Measurements from ENCODE around the gene ZNF808.
A peak's percentile ranks its signal among the peaks of the same experiment; 100 is the strongest.
"Not testable (repeated sequence)": the region's sequence is repeated elsewhere in the genome, so short reads cannot be mapped to it uniquely, and the experiment has no call there.

Gene ZNF808

DNA sequence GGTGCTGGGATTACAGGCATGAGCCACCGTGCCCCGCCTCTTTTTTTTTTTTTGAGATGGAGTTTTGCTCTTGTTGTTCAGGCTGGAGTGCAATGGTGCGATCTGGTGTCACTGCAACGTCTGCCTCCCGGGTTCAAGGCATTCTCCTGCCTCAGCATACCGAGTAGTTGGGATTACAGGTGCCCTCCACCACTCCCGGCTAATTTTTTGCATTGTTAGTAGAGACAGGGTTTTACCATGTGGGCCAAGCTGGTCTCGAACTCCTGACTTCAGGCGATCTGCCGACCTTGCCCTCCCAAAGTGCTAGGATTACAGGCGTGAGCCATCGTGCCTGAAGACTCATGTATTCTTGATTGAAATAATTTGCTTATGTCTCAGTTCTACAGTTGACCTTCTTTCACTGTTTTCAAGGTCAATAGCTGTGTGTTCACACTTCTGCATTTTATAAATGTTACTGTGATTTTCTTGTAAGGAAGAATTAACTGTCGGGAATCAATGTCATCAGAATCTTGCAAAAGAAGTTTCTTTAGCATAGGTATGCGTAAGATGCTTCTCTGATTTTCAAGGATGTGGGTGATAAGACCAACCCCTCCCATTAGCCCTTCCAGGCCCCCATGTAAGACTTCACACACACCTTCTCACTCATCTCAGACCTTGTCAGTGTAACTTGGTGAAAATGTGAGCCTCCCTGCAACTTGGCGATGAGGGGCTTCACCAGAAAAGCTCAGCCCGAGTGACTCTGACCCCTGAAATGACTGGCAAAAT lies 29.9 kb downstream of the ZNF808 start:
- TF ChIP-seq GATA1 (IDR thresholded peaks at IDR 0.05; ENCODE audit: low read depth, low read length) = no peak
- no peak for TF ChIP-seq POLR2A (IDR thresholded peaks at IDR 0.05; ENCODE audit: low read length)
- no peak for DNase-seq

DNA sequence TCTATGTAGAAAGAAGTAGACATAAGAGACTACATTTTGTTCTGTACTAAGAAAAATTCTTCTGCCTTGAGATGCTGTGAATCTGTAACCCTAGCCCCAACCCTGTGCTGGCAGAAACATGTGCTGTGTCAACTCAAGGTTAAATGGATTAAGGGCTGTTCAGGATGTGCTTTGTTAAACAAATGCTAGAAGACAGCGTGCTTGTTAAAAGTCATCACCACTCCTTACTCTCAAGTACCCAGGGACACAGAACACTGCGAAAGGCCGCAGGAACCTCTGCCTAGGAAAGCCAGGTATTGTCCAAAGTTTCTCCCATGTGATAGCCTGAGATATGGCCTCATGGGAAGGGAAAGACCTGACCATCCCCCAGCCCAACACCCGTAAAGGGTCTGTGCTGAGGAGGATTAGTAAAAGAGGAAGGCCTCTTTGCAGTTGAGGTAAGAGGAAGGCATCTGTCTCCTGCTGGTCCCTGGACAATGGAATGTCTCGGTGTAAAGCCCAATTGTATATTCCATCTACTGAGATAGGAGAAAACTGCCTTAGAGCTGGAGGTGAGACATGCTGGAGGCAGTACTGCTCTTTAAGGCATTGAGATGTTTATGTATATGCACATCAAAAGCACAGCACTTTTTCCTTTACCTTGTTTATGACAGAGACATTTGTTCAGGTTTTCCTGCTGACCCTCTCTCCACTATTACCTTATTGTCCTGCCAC lies 31.4 kb downstream of the ZNF808 start:
- DNase-seq = not testable (repeated sequence)

DNA sequence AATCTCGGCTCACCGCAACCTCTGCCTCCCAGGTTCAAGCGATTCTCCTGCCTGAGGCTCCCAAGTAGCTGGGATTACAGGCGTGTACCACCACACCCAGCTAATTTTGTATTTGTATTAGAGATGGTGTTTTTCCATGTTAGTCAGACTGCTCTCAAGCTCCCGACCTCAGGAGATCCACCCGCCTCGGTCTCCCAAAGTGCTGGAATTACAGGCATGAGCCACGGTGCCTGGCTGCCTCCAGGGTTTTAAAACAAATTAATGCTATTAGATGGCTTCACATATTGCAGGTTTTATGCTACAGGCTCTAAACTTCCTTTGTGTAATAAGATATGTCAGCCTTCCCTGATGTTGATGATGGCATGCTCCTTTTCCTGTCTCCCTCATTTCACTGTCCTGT lies 34.1 kb downstream of the ZNF808 start:
- not testable (repeated sequence) for DNase-seq

DNA sequence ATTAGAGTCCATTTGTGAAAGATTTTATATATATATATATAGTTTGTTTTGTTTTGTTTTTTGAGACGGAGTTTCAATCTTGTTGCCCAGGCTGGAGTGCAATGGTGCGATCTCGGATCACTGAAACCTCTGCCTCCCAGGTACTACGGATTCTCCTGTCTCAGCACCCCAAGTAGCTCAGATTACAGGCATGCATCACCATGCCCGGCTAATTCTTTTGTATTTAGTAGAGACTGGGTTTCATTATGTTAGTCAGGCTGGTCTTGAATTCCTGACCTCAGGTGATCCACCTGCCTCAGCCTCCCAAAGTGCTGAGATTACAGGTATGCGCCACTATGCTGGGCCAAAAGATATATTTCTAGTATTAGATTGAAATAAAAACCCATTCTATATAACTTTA lies 38.7 kb downstream of the ZNF808 start:
- no peak for DNase-seq
- no peak for TF ChIP-seq GATA1 (IDR thresholded peaks at IDR 0.05; ENCODE audit: low read depth, low read length)
- TF ChIP-seq POLR2A (IDR thresholded peaks at IDR 0.05; ENCODE audit: low read length) = no peak

DNA sequence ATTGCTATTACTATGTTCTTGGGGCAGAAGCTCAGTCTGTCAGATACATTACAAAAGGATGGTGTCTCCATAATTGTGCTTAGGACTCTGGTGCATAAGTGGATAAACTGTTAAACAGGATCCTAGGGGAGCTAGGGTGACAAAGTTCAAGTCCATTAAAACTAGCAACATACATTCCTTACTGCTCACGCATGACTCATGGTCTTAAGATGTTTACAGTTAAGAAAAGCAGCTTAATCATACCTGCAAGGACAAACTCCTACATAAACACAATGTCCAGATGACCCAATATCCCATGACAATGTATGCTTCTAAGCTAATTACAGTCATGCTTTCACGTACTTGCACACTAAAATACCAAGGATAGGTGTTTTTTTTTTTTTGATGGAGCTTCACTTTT lies 39.1 kb downstream of the ZNF808 start:
- TF ChIP-seq GATA1 (IDR thresholded peaks at IDR 0.05; ENCODE audit: low read depth, low read length) = no peak
- no peak for TF ChIP-seq POLR2A (IDR thresholded peaks at IDR 0.05; ENCODE audit: low read length)
- no peak for DNase-seq

DNA sequence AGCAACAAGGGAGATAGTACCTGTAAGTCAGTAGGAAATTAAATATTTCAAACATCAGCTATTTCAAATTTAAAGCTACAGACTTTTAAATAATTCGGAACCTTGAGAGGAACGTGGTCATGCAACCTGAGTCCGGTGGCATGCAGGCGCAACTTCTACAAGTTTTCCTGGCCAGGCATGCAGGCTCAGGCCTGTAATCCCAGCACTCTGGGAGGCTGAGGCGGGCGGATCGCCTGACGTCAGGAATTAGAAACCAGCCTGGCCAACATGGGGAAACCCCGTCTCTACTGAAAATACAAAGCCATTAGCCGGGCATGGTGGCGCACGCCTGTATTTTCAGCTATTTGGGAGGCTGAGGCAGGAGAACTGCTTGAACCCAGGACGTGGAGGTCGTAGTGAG lies 40.5 kb downstream of the ZNF808 start:
- no peak for TF ChIP-seq POLR2A (IDR thresholded peaks at IDR 0.05; ENCODE audit: low read length)
- DNase-seq = no peak

DNA sequence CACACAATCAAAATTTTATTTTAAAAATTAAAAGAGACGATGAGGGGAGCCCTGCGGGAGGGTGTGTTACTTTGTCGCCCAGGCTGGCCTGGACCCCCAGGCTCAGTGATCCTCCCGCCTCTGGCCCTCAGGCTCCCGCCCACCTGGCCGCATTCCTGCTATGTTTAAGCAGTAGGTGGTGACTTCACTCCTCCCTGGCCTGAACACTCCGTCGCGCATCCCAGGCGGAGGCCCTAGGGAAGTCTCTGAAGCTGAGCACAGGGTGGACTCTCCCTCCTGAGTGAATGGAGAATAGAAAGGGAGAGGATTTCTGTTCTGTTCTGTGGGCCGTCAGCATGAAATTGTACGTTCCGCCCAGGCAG lies 42.2 kb downstream of the ZNF808 start:
- DNase-seq = not testable (repeated sequence)

DNA sequence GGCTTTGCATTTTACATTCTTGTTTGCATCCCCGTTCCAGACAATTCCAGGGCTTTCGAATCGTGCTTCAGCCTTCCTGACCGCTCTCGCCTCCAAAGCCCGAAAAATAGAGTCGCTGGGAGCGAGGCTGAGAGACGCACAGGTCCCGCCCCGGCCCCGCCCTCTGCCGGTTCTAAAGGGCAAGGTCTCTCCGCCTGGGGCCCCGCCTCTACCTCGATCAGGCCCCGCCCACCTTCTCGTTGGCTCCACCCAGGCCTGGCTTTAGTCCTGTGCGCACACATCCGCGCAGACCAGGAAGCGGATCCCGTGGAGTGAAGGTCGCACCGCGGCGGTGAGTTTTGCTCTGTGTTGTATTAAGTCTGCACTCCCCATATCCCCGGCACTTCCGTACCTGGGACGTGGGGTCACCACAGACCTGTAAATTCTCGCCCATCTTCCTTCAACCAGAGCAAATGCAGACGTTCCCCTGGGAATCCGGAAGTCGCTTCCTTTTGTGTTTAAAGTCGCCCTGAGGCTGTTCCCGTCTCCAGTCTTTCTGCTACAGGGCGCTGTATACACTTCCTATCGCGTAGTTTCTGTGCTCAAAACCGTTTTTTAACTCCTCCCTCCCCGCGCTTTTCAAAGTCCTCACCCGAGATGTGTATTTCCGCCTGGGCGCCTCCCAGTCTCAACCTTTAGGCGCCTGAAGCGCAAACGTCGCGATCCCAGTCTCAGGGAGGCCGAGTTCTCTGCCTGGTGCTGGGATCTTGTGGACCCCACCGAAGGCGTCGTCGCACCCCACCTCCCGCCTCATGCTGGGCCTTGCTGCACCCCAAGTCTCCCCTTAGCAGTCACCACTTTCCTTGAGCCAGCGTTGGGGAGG lies 42.8 kb downstream of the ZNF808 start, which contains the start of gene ZNF701:
TSS of gene ZNF701 (plus strand) at position 288 of the 862 bp plus-strand sequence. CDS start 3,861 bp downstream, outside the sequence.
- no peak for TF ChIP-seq GATA1 (IDR thresholded peaks at IDR 0.05; ENCODE audit: low read depth, low read length)
- TF ChIP-seq POLR2A (IDR thresholded peaks at IDR 0.05; ENCODE audit: low read length) = peak; percentile 95

DNA sequence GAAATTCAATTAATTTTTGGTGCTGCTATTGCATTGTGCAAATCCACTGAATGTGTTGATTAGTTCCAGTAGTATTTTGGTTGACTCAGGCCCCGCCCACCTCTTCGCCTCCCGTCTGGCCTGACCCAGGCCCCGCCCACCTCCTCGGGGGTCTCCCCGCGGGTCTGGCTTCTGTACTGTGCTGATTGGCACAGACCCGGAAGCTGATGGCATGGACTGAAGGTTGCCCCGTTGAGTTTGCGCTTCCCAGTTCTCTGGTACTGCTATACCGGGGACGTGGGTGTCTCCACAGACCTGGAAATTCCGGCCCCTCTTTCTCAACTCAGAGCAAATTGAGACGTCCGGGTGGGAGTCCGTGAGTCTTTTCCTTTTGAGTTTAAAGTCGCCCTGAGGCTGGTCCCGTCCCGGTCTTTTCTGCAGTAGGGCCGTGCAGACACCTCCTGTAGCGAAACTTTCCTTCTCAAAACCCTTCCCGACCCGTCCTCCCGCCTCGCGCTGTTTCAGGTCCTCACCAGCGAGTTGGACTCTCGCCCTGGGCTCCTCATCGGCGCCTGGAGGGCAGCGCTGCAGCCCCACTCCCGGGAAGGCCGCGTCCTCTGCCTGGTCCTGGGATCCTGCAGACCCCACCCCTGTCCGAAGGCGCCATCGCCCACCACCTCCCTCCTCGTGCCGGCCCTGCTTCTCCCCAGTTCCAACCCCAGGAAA lies 57.4 kb downstream of the ZNF808 start:
- TF ChIP-seq POLR2A (IDR thresholded peaks at IDR 0.05; ENCODE audit: low read length) = no peak
- no peak for TF ChIP-seq GATA1 (IDR thresholded peaks at IDR 0.05; ENCODE audit: low read depth, low read length)

More for the DNA sequence above, 42.8 kb downstream of the ZNF808 start, which contains the start of gene ZNF701:
- peak; percentile 94 to 96 for DNase-seq

DNA sequence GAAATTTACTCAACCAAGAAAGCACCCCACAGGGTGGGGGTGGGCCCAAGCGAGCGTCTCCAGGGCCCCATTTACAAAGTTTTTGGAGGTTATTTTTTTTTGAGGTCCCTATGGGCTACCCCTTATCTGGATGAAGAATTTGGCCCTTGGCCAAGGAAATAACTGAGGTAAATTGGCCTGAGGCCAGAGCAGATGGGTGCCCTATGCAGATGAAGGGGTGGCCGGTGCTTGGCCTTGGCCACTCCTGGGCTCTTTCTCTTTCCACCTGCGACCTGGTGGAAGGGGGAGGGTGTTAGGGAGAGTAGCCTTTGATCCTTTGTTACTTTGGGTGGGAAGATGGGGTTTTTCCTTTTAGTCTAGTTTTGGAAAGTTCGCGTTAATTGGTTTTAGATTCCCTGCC lies 58.1 kb downstream of the ZNF808 start:
- TF ChIP-seq GATA1 (IDR thresholded peaks at IDR 0.05; ENCODE audit: low read depth, low read length) (no peak), POLR2A (IDR thresholded peaks at IDR 0.05; ENCODE audit: low read length) (no peak)
- no peak for DNase-seq

More for the DNA sequence above, 57.4 kb downstream of the ZNF808 start:
- DNase-seq = no peak

DNA sequence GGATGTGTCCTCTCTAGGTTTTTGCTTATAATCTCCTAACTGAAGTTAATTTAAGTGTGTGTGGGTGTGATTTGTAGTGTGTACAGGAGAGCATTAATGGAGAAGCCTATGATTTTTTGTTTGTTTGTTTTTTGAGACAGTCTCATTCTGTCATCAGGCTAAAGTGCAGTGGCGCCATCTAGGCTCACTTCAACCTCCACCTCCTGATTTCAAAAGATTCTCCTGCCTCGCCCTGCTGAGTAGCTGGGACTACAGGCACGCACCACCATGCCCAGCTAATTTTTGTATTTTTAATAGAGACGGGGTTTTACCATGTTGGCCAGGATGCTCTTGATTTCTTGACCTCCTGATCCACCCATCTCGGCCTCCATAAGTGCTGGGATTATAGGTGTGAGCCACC lies 63.3 kb downstream of the ZNF808 start:
- no peak for DNase-seq
- no peak for TF ChIP-seq POLR2A (IDR thresholded peaks at IDR 0.05; ENCODE audit: low read length)

DNA sequence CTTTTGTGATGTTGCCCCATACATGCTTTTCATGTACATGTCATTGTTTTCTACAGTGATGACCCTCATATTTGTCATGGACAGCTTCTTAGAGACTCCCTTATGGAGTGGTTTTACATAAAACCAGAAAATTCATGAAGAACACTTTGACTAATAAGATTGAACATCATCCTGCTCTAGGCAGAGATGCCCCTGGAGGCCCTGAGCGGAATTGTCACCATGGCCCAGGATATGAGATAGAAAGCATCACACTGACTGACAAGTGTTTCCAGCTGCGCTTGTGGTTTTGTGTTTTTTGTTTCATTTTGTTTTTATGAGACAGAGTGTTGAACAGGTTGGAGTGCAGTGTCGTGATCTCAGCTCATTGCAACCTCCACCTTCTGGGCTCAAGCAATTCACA lies 64.8 kb downstream of the ZNF808 start:
- DNase-seq = no peak
- TF ChIP-seq GATA1 (IDR thresholded peaks at IDR 0.05; ENCODE audit: low read depth, low read length) (no peak), POLR2A (IDR thresholded peaks at IDR 0.05; ENCODE audit: low read length) (no peak)

DNA sequence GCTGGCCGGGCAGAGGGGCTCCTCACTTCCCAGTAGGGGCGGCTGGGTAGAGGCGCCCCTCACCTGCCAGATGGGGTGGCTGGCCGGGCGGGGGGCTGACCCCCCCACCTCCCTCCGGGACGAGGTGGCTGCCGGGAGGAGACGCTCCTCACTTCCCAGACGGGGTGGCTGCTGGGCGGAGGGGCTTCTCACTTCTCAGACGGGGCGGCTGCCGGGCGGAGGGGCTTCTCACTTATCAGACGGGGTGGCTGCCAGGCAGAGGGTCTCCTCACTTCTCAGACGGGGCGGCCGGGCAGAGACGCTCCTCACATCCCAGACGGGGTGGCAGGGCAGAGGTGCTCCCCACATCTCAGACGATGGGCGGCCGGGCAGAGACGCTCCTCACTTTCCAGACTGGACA lies 66.0 kb downstream of the ZNF808 start:
- DNase-seq = not testable (repeated sequence)

DNA sequence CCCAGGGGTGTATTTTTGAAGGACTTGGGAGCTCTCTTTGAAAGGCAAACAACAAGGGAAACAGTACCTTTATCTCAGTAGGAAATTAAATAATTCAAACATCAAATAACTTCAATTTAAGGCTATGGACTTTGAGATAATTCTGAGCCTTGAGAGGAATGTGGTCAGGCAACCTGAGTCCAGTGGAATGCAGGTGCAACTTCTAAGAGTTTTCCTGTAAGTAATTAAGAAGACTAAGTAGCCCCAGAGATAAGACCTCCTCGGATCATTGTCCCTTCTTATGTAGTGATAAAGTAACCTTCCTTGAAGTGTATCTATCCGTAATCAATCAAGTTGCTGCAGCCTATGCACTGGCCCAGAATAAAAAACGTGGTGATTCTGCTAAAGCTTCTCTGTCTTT lies 71.8 kb downstream of the ZNF808 start:
- no peak for DNase-seq

More for the DNA sequence above, 71.8 kb downstream of the ZNF808 start:
- TF ChIP-seq GATA1 (IDR thresholded peaks at IDR 0.05; ENCODE audit: low read depth, low read length) = no peak
- no peak for TF ChIP-seq POLR2A (IDR thresholded peaks at IDR 0.05; ENCODE audit: low read length)
